Measurements from ENCODE around the gene KCNK4. TPM values are rescaled to one million over a fixed set of nuclear protein-coding genes. Genes with fewer than 3 reads are reported as not detected.

The KCNK4 gene
- total RNA-seq, 2 donors from 2014 or later: not detected

DNA sequence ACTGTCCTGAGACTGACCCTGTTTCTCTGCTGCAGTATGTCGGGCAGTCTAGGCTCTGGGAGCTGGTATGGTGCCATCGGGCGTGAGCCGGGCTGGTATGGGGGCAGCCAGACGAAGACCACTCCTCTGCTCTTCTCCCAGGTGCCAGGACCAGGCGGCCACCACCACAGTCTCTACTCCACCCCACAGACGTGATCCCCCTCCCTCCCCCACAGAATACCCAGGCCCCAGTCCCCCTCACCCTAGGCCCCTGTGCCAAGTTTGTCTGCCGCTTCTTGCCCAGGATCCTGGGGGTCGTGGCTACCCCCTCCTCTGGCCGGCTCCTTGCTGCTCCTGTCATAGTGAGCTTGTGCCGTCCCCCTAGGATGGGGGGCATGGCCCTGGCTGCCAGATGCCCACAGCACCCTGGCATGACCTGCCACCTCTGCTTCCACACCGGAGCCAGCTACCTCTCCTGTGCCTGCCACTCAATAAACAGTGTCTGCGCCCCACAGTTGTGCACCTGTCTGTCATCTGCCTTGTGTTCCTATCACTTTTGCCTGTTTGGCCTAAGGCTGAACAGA, 2.0 kb upstream of the KCNK4 start:
- H3K27ac ChIP-seq: no peak overlapping the region
- no peaks in the 10 kb centered on the region for H3K36me3 ChIP-seq
- no peaks in the 10 kb centered on the region for H3K9me3 ChIP-seq
- TF ChIP-seq, protein P1, sequence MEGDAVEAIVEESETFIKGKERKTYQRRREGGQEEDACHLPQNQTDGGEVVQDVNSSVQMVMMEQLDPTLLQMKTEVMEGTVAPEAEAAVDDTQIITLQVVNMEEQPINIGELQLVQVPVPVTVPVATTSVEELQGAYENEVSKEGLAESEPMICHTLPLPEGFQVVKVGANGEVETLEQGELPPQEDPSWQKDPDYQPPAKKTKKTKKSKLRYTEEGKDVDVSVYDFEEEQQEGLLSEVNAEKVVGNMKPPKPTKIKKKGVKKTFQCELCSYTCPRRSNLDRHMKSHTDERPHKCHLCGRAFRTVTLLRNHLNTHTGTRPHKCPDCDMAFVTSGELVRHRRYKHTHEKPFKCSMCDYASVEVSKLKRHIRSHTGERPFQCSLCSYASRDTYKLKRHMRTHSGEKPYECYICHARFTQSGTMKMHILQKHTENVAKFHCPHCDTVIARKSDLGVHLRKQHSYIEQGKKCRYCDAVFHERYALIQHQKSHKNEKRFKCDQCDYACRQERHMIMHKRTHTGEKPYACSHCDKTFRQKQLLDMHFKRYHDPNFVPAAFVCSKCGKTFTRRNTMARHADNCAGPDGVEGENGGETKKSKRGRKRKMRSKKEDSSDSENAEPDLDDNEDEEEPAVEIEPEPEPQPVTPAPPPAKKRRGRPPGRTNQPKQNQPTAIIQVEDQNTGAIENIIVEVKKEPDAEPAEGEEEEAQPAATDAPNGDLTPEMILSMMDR (IDR thresholded peaks at IDR 0.05): no peak
- H3K4me3 ChIP-seq: no peak overlapping the region
- H3K4me1 ChIP-seq: peaks cover 0 to 35% of the 10 kb centered on the region in 2 donors
- peaks cover 10 to 19% of the 10 kb centered on the region in 2 donors for H3K27me3 ChIP-seq
- DNase-seq (ENCODE audit: low spot score): no peak

DNA sequence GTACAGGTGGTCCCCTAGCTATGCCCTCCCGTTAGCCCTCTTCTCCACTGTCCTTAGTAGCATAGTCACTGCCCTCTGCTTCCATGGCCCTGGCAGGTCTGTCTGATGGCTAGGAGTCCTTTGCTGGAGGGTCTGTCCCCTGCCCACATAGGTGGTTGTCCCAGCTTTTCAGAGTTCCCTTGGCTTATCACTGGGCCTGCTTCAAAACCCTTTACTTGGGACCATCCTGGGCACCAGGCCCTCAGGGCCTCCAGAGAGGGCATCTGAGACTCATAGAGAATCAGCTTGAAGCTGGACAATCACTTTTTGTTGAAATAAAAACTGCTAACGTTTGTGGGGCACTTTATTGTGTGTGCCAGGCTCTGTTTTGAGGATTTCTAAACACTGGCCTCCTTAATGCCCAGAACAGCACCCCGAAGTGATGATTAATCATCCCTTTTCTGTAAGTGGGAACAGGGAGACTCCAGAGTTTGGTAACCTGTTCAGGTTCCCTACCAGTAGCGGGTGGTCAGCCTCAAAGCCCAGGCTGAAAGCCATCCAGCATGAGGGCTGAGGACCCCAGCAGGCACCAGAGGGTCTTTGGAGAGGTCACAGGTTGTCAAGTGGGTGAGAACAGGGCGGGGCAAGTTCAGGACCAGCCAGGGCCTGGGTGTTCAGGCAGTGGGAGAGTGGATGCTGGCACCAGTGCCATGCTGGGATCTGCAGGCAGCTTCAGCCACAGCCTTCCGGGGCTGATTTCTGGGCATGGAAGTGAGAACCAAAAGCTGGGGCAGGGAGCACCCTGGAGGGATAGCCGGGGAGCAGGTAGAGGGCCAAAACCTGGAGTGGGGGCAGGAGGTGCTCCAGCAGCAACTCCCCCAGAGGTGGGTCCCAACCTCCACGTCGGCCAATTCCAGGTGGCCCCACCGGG, 495 bp upstream of the KCNK4 start:
- TF ChIP-seq, protein P1 (IDR thresholded peaks at IDR 0.05): no peak
- no peak for DNase-seq (ENCODE audit: low spot score)
- Histone ChIP-seq H3K36me3 (no peaks in the 10 kb centered on the region), H3K4me3 (peak overlapping the region in 1 of 2 donors; percentile 49), H3K9me3 (no peaks in the 10 kb centered on the region), H3K4me1 (peaks cover 0 to 33% of the 10 kb centered on the region in 2 donors), H3K27me3 (peaks cover 10 to 19% of the 10 kb centered on the region in 2 donors), H3K27ac (no peak overlapping the region)

- peak overlapping the region in 1 of 2 donors; percentile 49 for H3K4me3 ChIP-seq
Measured at GRCh38 chr11:64291752-64292459, 804 bp downstream of the KCNK4 start.

DNA sequence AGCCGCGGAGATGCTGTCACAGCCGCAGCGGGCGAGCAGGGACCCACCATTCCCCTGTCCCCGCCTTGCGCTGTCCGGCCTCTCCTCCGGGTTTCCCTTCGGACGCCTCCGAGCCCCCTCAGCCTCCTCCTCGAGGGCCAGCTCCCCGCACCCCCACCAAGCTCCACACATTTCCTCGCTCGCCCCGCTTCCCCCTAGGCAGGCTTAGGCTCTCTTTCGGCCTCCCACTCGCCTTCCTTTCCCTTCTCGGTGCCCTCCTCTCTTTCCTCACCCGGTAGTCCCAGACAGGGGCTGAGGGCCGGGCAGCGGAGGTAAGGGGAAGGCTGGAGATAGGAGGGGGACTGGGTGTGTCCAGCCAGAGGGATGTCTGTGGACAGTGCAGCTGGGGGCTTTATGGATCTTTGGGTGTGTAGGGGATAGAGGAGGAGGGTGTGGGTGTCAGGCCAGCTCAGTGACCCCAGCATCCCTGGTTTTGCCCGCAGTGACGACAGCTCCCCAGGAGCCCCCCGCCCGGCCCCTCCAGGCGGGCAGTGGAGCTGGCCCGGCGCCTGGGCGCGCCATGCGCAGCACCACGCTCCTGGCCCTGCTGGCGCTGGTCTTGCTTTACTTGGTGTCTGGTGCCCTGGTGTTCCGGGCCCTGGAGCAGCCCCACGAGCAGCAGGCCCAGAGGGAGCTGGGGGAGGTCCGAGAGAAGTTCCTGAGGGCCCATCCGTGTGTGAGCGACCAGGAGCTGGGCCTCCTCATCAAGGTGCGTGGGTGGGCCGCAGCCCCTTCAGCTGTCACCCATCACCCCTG, 1.6 kb downstream of the KCNK4 start:
- Histone ChIP-seq H3K27ac (no peak overlapping the region), H3K4me3 (peak overlapping the region in 1 of 2 donors; percentile 49), H3K4me1 (peaks cover 0 to 19% of the 10 kb centered on the region in 2 donors), H3K36me3 (no peaks in the 10 kb centered on the region), H3K27me3 (peaks cover 20 to 28% of the 10 kb centered on the region in 2 donors), H3K9me3 (no peaks in the 10 kb centered on the region)
- no peak for DNase-seq (ENCODE audit: low spot score)
- TF ChIP-seq, protein P1 (IDR thresholded peaks at IDR 0.05): no peak

More at GRCh38 chr11:64291752-64292459, 804 bp downstream of the KCNK4 start:
- TF ChIP-seq, protein P1 (IDR thresholded peaks at IDR 0.05): no peak
- DNase-seq (ENCODE audit: low spot score): no peak
- H3K4me1 ChIP-seq: peaks cover 0 to 21% of the 10 kb centered on the region in 2 donors
- H3K9me3 ChIP-seq: no peaks in the 10 kb centered on the region
- no peaks in the 10 kb centered on the region for H3K36me3 ChIP-seq
- no peak overlapping the region for H3K27ac ChIP-seq
- peaks cover 13 to 23% of the 10 kb centered on the region in 2 donors for H3K27me3 ChIP-seq

DNA sequence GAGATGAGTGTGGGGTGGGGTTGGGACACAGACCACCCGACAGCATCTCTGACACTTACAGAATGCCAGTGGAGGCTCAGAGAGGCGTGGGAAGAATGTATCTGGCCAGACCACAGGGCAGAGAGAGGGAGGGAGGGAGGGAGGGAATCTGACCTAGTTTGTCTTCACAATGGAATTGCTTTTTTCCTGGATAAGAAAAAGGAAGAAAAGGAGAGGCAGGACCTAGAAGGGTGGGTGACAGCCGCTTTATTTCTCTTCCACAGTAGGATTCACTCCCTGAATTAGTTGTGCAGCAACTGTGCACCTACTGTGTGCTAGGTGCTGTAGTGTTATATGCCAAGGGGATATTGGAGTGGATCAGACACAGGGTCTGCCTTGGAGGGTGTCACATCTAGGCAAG, 3.7 kb downstream of the KCNK4 start:
- no peak for DNase-seq (ENCODE audit: low spot score)
- Histone ChIP-seq H3K9me3 (no peaks in the 10 kb centered on the region), H3K36me3 (no peaks in the 10 kb centered on the region), H3K4me1 (peaks cover 0 to 28% of the 10 kb centered on the region in 2 donors), H3K27ac (no peak overlapping the region), H3K4me3 (no peak overlapping the region), H3K27me3 (peaks cover 21 to 35% of the 10 kb centered on the region in 2 donors)
- TF ChIP-seq, protein P1 (IDR thresholded peaks at IDR 0.05): no peak
